ENCODE measurements around the gene NBR1.
A peak's percentile ranks its signal among the peaks of the same experiment; 100 is the strongest.

NBR1 gene

GRCh38 chr17:43125133-43125966, 45.7 kb upstream of the NBR1 start, which contains the start of gene BRCA1 (continued):
- TF ChIP-seq PRDM4 (tag by site-specific recombination; IDR thresholded peaks at IDR 0.05) (no peak), ZNF624 (tag by site-specific recombination; IDR thresholded peaks at IDR 0.05) (no peak)

DNA sequence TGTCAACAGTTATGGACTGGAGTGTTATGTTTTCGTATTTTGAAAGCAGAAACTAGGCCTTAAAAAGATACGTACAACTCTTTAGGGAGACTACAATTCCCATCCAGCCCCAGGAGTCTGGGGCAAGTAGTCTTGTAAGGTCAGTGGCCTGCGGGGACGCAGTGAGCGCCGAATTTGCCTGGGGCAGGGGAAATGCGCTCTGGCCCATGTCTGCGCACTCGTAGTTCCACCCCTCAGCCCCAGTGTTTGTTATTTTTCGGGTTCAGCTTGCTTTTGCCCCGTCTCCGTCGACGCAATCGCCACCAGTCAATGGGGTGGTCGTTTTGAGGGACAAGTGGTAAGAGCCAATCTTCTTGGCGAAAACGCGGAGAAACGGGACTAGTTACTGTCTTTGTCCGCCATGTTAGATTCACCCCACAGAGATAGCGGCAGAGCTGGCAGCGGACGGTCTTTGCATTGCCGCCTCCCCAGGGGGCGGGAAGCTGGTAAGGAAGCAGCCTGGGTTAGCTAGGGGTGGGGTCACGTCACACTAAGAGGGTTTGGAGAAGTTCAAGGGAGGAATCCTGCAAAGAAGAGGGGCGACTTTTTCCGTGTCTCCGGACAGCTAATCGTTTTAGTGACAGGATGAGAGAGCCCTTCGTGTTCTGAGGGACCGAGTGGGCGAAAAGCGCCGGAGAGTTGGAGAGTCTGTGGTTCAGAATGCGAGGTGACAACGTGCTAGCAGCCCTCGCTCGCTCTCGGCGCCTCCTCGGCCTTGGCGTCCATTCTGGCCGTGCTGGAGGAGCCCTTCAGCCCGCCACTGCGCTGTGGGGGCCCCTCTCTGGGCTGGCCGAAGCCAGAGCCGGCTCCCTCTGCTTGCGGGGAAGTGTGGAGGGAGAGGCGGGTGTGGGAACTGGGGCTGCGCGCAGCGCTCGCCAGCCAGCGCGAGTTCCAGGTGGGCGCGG, 44.8 kb upstream of the NBR1 start:
- Histone ChIP-seq H3K9me3 (ENCODE audit: control insufficient read depth, insufficient read depth, low read depth, low read length) (no peaks in the 10 kb centered on the region), H3K4me3 (ENCODE audit: low read depth, low read length) (peak overlapping the region; percentile 67), H3K27ac (ENCODE audit: extremely low read depth, low read depth, low read length) (peak overlapping the region; percentile 35), H3K36me3 (ENCODE audit: control insufficient read depth in 2 of 2, insufficient read depth in 1 of 2, low read length in 2 of 2) (peaks cover 17 to 37% of the 10 kb centered on the region in 2 experiments; a peak in 2 of 3 replicates), H3K4me1 (ENCODE audit: control insufficient read depth, insufficient read depth, low read length) (peaks cover 4% of the 10 kb centered on the region; the same call in 1 of the 2 replicates)
- TF ChIP-seq YY2 (tag by site-specific recombination; IDR thresholded peaks at IDR 0.05): no peak
- TF ChIP-seq, protein P1, sequence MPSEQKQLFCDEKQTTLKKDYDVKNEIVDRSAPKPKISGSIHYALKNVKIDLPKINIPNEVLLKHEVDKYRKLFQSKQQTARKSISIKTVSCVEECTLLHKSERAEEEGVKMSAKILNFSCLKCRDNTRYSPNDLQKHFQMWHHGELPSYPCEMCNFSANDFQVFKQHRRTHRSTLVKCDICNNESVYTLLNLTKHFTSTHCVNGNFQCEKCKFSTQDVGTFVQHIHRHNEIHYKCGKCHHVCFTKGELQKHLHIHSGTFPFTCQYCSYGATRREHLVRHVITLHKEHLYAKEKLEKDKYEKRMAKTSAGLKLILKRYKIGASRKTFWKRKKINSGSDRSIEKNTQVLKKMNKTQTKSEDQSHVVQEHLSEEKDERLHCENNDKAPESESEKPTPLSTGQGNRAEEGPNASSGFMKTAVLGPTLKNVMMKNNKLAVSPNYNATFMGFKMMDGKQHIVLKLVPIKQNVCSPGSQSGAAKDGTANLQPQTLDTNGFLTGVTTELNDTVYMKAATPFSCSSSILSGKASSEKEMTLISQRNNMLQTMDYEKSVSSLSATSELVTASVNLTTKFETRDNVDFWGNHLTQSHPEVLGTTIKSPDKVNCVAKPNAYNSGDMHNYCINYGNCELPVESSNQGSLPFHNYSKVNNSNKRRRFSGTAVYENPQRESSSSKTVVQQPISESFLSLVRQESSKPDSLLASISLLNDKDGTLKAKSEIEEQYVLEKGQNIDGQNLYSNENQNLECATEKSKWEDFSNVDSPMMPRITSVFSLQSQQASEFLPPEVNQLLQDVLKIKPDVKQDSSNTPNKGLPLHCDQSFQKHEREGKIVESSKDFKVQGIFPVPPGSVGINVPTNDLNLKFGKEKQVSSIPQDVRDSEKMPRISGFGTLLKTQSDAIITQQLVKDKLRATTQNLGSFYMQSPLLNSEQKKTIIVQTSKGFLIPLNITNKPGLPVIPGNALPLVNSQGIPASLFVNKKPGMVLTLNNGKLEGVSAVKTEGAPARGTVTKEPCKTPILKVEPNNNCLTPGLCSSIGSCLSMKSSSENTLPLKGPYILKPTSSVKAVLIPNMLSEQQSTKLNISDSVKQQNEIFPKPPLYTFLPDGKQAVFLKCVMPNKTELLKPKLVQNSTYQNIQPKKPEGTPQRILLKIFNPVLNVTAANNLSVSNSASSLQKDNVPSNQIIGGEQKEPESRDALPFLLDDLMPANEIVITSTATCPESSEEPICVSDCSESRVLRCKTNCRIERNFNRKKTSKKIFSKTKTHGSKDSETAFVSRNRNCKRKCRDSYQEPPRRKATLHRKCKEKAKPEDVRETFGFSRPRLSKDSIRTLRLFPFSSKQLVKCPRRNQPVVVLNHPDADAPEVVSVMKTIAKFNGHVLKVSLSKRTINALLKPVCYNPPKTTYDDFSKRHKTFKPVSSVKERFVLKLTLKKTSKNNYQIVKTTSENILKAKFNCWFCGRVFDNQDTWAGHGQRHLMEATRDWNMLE (tag by site-specific recombination; conservative IDR thresholded peaks at IDR 0.05; ENCODE audit: low read depth): no peak
- TF ChIP-seq, protein P2, sequence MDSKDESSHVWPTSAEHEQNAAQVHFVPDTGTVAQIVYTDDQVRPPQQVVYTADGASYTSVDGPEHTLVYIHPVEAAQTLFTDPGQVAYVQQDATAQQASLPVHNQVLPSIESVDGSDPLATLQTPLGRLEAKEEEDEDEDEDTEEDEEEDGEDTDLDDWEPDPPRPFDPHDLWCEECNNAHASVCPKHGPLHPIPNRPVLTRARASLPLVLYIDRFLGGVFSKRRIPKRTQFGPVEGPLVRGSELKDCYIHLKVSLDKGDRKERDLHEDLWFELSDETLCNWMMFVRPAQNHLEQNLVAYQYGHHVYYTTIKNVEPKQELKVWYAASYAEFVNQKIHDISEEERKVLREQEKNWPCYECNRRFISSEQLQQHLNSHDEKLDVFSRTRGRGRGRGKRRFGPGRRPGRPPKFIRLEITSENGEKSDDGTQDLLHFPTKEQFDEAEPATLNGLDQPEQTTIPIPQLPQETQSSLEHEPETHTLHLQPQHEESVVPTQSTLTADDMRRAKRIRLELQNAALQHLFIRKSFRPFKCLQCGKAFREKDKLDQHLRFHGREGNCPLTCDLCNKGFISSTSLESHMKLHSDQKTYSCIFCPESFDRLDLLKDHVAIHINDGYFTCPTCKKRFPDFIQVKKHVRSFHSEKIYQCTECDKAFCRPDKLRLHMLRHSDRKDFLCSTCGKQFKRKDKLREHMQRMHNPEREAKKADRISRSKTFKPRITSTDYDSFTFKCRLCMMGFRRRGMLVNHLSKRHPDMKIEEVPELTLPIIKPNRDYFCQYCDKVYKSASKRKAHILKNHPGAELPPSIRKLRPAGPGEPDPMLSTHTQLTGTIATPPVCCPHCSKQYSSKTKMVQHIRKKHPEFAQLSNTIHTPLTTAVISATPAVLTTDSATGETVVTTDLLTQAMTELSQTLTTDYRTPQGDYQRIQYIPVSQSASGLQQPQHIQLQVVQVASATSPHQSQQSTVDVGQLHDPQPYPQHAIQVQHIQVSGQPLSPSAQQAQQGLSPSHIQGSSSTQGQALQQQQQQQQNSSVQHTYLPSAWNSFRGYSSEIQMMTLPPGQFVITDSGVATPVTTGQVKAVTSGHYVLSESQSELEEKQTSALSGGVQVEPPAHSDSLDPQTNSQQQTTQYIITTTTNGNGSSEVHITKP (tag by site-specific recombination; IDR thresholded peaks at IDR 0.05): no peak
- no peak for TF ChIP-seq ZNF133 (tag by site-specific recombination; IDR thresholded peaks at IDR 0.05)
- TF ChIP-seq, protein P3, sequence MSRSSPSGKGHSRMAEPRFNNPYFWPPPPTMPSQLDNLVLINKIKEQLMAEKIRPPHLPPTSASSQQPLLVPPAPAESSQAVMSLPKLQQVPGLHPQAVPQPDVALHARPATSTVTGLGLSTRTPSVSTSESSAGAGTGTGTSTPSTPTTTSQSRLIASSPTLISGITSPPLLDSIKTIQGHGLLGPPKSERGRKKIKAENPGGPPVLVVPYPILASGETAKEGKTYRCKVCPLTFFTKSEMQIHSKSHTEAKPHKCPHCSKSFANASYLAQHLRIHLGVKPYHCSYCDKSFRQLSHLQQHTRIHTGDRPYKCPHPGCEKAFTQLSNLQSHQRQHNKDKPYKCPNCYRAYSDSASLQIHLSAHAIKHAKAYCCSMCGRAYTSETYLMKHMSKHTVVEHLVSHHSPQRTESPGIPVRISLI (tag by site-specific recombination; IDR thresholded peaks at IDR 0.05): no peak
- no peak for TF ChIP-seq ZNF274 (IDR thresholded peaks at IDR 0.05; ENCODE audit: low read length)
- TF ChIP-seq ZNF274 (tag by site-specific recombination; IDR thresholded peaks at IDR 0.05; ENCODE audit: borderline replicate concordance): no peak
- no peak for TF ChIP-seq EGR2 (tag by site-specific recombination; IDR thresholded peaks at IDR 0.05; ENCODE audit: low read depth)
- POLR2A ChIA-PET: no interaction called here
- CTCF ChIA-PET: interaction anchor here (0.7 kb wide), 1 partner anchor 9 kb away, joined by 4 read pairs; no protein-coding TSS in a partner anchor

Measured in HEK293 (cell line).